Common myeloid progenitor, CD34-positive (primary cell): ENCODE measurements around the gene TMA7B.
A peak's percentile ranks its signal among the peaks of the same experiment; 100 is the strongest.
"Not testable (repeated sequence)": the region's sequence is repeated elsewhere in the genome, so short reads cannot be mapped to it uniquely, and the experiment has no call there.

Experiments
- CTCF ChIA-PET: fragments of 350-600 bp; sonication (Branson Sonifier 250); formaldehyde crosslinking; loops from one replicate; lab custom pipeline; 2021; ENCODE audit warnings: antibody characterized with exemption; lab: Charles Lee
- POLR2A ChIA-PET: fragments of 350-600 bp; sonication (Branson Sonifier 250); formaldehyde crosslinking; loops from one replicate; lab custom pipeline; 2021; ENCODE audit warnings: antibody characterized with exemption; lab: Charles Lee
- DNase-seq, 3 donors: peaks; one replicate each; pipeline versions ENCODE4 v3.0.0 to v3.0.0-alpha.2; 2013
- H3K27ac ChIP-seq, 2 experiments: 1 replicate in 1 of 2; 2 replicates in 1 of 2; pipeline ENCODE4 v1.7.0; 2013; ENCODE audit warnings: inconsistent platforms in 2 of 2, low read length in 2 of 2, mild to moderate bottlenecking in 2 of 2, low read depth in 1 of 2, moderate library complexity in 1 of 2; ENCODE audit not compliant: severe bottlenecking in 2 of 2, insufficient read depth in 1 of 2, poor library complexity in 1 of 2
- H3K27me3 ChIP-seq, 5 experiments: replicated peaks in 2 of 5; 1 replicate in 3 of 5; 2 replicates in 2 of 5; pipeline versions ENCODE4 v1.6.1 to v1.7.0; 2013; ENCODE audit warnings: low read length in 4 of 5, mild to moderate bottlenecking in 2 of 5, moderate library complexity in 2 of 5, inconsistent platforms in 1 of 5; ENCODE audit not compliant: insufficient read depth in 5 of 5, control insufficient read depth in 4 of 5
- H3K36me3 ChIP-seq, 4 experiments: 1 replicate in 2 of 4; 2 replicates in 2 of 4; pipeline versions ENCODE4 v1.6.1 to v1.7.0; 2013; ENCODE audit warnings: low read length in 3 of 4, control low read depth in 1 of 4, mild to moderate bottlenecking in 1 of 4; ENCODE audit not compliant: control insufficient read depth in 4 of 4, insufficient read depth in 4 of 4
- H3K4me1 ChIP-seq, 4 experiments: 1 replicate in 3 of 4; 2 replicates in 1 of 4; pipeline versions ENCODE4 v1.6.1 to v1.7.1; 2013; ENCODE audit warnings: low read length in 3 of 4, mild to moderate bottlenecking in 3 of 4, control low read depth in 1 of 4, inconsistent platforms in 1 of 4, moderate library complexity in 1 of 4; ENCODE audit not compliant: control insufficient read depth in 4 of 4, insufficient read depth in 4 of 4; ENCODE audit errors: control extremely low read depth in 1 of 4
- H3K4me3 ChIP-seq, 7 experiments: 1 replicate in 4 of 7; 2 replicates in 3 of 7; pipeline versions ENCODE4 v1.5.1 to v1.7.0; 2013; ENCODE audit warnings: mild to moderate bottlenecking in 7 of 7, low read length in 6 of 7, moderate library complexity in 6 of 7, inconsistent platforms in 2 of 7, low read depth in 2 of 7, control low read depth in 1 of 7; ENCODE audit not compliant: insufficient read depth in 4 of 7, control insufficient read depth in 1 of 7; ENCODE audit errors: extremely low read depth in 1 of 7
- H3K9me3 ChIP-seq, 5 experiments: 1 replicate in 4 of 5; 2 replicates in 1 of 5; pipeline versions ENCODE4 v1.6.1 to v1.7.1; 2013; ENCODE audit warnings: low read length in 4 of 5, mild to moderate bottlenecking in 2 of 5, inconsistent platforms in 1 of 5, low read depth in 1 of 5, moderate library complexity in 1 of 5; ENCODE audit not compliant: control insufficient read depth in 4 of 5, insufficient read depth in 2 of 5; ENCODE audit errors: control extremely low read depth in 1 of 5
- WGBS: methylation state at CpG from one replicate; pipeline ENCODE4 v1.1.5; 2013; ENCODE audit not compliant: insufficient coverage; 5-methylcytosine and 5-hydroxymethylcytosine counted together

Gene TMA7B

DNA sequence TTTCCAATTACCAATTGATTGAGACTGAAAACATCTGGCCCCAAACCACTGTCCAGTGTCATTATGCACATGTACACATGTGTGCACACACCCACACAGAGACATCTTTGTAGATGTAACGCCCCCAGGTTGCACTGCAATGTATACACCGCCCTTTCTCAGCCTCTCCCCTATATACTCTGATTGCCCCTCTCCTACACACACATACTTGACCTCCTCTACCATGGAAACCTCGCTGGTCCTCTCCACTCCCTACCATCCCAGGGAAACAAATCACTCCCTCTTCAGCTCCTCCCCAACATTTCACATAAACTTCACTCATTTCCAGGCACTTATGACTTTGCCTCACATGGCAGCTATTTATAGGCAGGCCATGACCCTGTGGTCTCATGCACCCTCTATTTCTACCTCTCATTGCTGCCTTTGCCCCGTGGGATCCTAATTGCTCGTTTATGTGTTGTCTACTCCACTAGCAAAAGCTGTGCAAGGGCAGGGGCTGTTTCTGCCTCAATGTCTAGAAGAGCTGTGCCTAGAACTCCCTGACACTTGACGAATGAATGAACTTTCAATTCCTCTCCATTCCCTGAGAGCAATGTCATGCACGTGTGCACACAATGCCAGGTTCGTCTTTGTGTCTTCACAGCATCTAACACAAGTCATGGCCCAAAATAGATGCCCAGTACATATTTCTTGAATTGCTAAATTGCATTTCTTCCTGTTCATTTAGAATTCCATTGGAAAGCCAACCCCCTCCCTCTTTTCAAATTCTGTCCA lies 10.0 kb upstream of the TMA7B start:
- no peak for DNase-seq
- ChIA-PET CTCF (interaction anchor here (0.6 to 1.0 kb wide), 2 partner anchors 10 to 31 kb away, joined by 3 read pairs; no protein-coding TSS in a partner anchor), POLR2A (no interaction called here)
- Histone ChIP-seq H3K9me3 (no peaks in the 10 kb centered on the region), H3K27me3 (peaks cover 0 to 23% (median 2%) of the 10 kb centered on the region in 5 experiments), H3K4me3 (no peak overlapping the region), H3K4me1 (peaks cover 0 to 45% (median 21%) of the 10 kb centered on the region in 4 experiments), H3K36me3 (no peaks in the 10 kb centered on the region), H3K27ac (no peak overlapping the region)
- WGBS, result 94% methylated on average over 8 of the region's 8 CpGs

DNA sequence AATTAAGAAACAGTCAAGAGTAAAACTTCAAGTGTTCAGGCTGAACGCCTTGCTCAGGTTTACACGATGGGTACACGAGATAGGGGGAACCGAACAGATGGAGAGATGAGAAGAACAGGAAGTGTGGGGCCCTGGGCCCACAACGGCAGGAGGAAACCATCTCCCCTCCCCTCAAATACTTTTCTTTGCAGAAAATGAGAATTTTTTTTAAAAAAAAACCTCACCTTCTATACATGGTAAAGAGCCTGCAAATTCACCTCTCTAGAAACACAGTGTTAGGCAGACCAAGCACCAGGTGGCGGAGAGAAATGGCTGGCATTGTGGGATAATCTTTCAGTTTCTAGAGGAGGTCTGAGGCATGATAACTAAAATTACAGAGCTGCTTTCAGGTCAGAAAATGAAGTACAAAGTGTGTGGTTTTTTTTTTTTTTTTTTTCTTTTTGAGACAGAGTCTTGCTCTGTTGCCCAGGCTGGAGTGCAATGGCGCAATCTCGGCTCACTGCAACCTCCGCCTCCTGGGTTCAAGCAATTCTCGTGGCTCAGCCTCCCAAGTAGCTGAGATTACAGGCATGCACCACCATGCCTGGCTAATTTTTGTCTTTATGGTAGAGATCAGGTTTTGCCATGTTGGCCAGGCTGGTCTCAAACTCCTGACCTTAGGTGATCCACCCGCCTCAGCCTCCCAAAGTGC lies 8.4 kb upstream of the TMA7B start:
- H3K27ac ChIP-seq, H3K9me3 ChIP-seq, H3K4me3 ChIP-seq, H3K36me3 ChIP-seq: not testable (repeated sequence)
- WGBS, result 65% methylated on average over 4 of the region's 11 CpGs
- peak in 2 of 3 donors; percentile 55 to 70 for DNase-seq
- Histone ChIP-seq H3K4me1 (peaks cover 0 to 40% (median 17%) of the 10 kb centered on the region in 4 experiments), H3K27me3 (peaks cover 0 to 23% (median 2%) of the 10 kb centered on the region in 5 experiments)
- ChIA-PET POLR2A (interaction anchor here (0.6 to 0.7 kb wide), 2 partner anchors 72 to 449 kb away, joined by 3 read pairs; partner anchors contain the start of gene MIEF1), CTCF (interaction anchor here (0.9 to 1.6 kb wide), 2 partner anchors 8 to 19 kb away, joined by 3 read pairs; no protein-coding TSS in a partner anchor)

DNA sequence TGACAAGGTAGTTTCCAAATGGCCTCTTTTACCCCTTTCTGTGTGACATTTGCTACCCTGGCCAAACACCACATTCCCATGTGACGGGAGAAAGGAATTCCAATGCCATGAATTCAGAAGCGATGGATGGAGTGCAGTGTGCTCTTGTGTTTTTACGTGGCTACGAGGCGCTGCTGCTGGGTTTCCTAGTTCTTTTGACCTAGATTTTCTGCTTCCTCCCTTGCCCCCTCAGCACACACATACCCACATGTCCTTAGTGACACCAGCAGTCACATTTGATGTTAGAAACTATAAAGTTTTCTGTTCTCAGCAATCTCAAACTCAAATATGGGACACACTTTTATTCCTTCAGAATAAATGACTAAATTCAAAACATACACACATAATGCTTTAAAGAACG lies 7.8 kb upstream of the TMA7B start:
- H3K4me3 ChIP-seq, result no peak overlapping the region
- H3K4me1 ChIP-seq, result peaks cover 2 to 40% (median 20%) of the 10 kb centered on the region in 4 experiments
- no peaks in the 10 kb centered on the region for H3K9me3 ChIP-seq
- 92% methylated on average over 4 of the region's 6 CpGs for WGBS
- POLR2A ChIA-PET, result no interaction called here
- H3K36me3 ChIP-seq, result no peaks in the 10 kb centered on the region
- no peak for DNase-seq
- peaks cover 0 to 23% (median 2%) of the 10 kb centered on the region in 5 experiments for H3K27me3 ChIP-seq
- CTCF ChIA-PET, result interaction anchor here (0.9 to 1.6 kb wide), 2 partner anchors 9 to 20 kb away, joined by 3 read pairs; no protein-coding TSS in a partner anchor
- H3K27ac ChIP-seq, result no peak overlapping the region

DNA sequence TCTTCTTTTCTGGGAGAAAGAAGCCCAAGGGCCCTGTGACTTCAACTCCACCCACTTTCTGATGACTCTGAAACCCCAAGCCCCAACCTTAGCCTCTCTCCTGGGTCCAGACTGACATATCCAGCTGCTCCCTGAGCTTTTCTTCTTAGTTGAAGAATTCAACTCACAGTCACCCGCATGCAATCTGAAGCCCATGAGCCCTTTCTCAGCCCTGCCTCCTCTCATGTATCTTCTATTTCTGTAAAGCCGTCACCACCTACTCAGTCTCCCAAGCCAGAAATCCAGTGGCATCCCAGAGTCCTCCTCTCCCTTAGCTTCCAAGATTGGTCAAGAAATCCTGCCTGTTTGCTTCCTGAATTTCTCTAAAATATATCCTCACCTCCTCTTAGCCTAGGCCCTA lies 7.1 kb upstream of the TMA7B start:
- H3K27ac ChIP-seq, result no peak overlapping the region
- 100% methylated on average over 2 of the region's 2 CpGs for WGBS

DNA sequence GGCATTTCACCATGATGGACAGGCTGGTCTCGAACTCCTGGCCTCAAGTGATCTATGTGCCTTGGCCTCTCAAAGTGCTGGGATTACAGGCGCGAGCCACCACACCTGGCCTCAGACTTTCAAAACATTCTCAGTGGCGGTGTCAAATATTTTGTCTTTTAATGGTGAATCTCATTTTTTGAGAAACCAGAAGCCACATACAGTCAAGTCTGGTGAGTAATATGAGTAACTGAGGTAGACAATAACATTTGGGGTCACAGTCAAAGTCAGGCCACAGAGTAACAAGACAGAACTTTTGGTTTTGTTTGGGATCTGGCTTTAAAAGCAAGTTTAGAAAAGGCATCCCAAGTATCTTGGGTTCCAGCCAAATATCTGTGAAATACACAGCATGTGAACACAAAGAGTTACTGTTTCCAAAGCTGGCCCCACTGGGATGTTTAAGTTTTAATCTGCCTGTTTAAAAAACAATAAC lies 5.6 kb upstream of the TMA7B start:
- POLR2A ChIA-PET, result no interaction called here
- CTCF ChIA-PET, result no interaction called here
- 86% methylated on average over 4 of the region's 4 CpGs for whole genome bisulfite sequencing
- no peak overlapping the region for H3K4me3 ChIP-seq
- DNase-seq, result no peak
- H3K27me3 ChIP-seq, result peaks cover 0 to 26% (median 10%) of the 10 kb centered on the region in 5 experiments
- H3K36me3 ChIP-seq, result no peaks in the 10 kb centered on the region
- no peak overlapping the region for H3K27ac ChIP-seq
- H3K9me3 ChIP-seq, result no peaks in the 10 kb centered on the region
- peaks cover 9 to 61% (median 34%) of the 10 kb centered on the region in 4 experiments for H3K4me1 ChIP-seq

More for the DNA sequence above, 7.1 kb upstream of the TMA7B start:
- Histone ChIP-seq H3K36me3 (no peaks in the 10 kb centered on the region), H3K27me3 (peaks cover 0 to 23% (median 4%) of the 10 kb centered on the region in 5 experiments), H3K4me3 (no peak overlapping the region), H3K4me1 (peaks cover 2 to 45% (median 25%) of the 10 kb centered on the region in 4 experiments), H3K9me3 (no peaks in the 10 kb centered on the region)
- POLR2A ChIA-PET, result no interaction called here
- CTCF ChIA-PET, result interaction anchor here (1.3 to 1.6 kb wide), 2 partner anchors 10 to 71 kb away, joined by 3 read pairs; no protein-coding TSS in a partner anchor
- no peak for DNase-seq

DNA sequence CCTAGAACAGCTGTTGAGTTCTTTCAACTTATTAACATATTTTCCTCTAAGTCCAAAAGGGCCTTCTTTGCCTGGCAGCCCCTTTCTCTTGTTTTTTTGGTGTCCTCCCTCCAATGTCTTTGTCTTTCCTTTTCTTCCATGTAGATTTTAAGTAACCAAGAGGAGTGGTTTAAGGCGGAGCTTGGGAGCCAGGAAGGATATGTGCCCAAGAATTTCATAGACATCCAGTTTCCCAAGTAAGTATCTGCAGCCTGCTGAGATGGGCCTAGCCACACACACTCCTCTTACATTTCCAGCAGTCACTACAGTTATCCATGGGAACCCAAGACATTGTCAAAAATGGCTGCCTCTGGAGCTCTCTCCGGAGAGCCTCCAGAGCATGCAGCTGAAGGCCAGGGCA lies 4.5 kb upstream of the TMA7B start:
- H3K4me3 ChIP-seq, result no peak overlapping the region
- no peak overlapping the region for H3K27ac ChIP-seq
- ChIA-PET CTCF (interaction anchor here (1.3 to 1.4 kb wide), 2 partner anchors 9 to 68 kb away, joined by 3 read pairs; no protein-coding TSS in a partner anchor), POLR2A (no interaction called here)
- DNase-seq, result no peak
- no CpG with 5 or more reads among the region's 2 CpGs for WGBS
- H3K9me3 ChIP-seq, result no peaks in the 10 kb centered on the region
- no peaks in the 10 kb centered on the region for H3K36me3 ChIP-seq
- H3K27me3 ChIP-seq, result peaks cover 0 to 34% (median 10%) of the 10 kb centered on the region in 5 experiments
- peaks cover 11 to 67% (median 40%) of the 10 kb centered on the region in 4 experiments for H3K4me1 ChIP-seq
